Measurements from ENCODE around the gene NKIRAS2. TPM values are rescaled to one million over a fixed set of nuclear protein-coding genes. Genes with fewer than 3 reads are reported as not detected.
A peak's percentile ranks its signal among the peaks of the same experiment; 100 is the strongest.

The NKIRAS2 gene
- total and polyA plus RNA-seq, 2 of the 13 experiments (the other 11 are each of a cell fraction or from before 2014, with no cell fraction given) = 27.9 to 42.0 TPM

DNA sequence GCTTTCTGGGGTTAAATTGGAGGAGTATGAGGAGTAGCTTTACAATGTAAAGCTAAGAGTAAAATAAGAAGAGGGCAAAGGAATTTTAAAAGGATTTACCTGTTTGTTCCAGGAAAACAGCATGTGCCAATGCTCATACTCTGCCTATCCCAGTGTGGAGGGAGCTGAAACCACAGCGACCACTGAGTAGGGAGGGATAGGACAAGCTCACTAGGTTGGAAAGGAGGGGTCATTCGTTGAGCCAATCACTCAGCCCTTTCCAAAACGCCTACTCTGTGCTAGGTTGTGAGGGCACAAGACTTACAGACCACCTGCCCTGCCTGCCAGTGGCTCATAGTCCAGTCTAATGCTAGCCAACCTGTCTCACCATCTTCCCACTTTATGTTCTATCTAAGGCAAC is 1.6 kb upstream of the NKIRAS2 start:
- Histone ChIP-seq H3K27ac (ENCODE audit: extremely low read length, insufficient read depth, low read length) (peak overlapping the region; percentile 84), H3K9ac (ENCODE audit: insufficient read depth, low read depth, low read length) (peak overlapping the region; percentile 97), H3K4me2 (ENCODE audit: low read depth, low read length) (peak overlapping the region; percentile 91), H3K79me2 (ENCODE audit: insufficient read depth, low read length) (peaks cover 65% of the 10 kb centered on the region), H3K9me3 (ENCODE audit: low read length) (no peaks in the 10 kb centered on the region), H3K4me3 (replicated peaks in 1 of 3; ENCODE audit: insufficient read depth in 1 of 3, low read depth in 2 of 3, low read length in 3 of 3) (peak overlapping the region; percentile 76 to 96 (median 89)), H4K20me1 (ENCODE audit: insufficient read depth, low read length) (no peaks in the 10 kb centered on the region), H3K4me1 (ENCODE audit: insufficient read depth, low read length) (peaks cover 61% of the 10 kb centered on the region), H2AFZ (ENCODE audit: low read length) (peak overlapping the region; percentile 87), H3K27me3 (ENCODE audit: control insufficient read depth in 1 of 2, insufficient read depth in 2 of 2, low read length in 2 of 2) (peaks cover 0 to 3% of the 10 kb centered on the region in 2 experiments; a peak in 1 of 5 replicates), H3K36me3 (replicated peaks in 1 of 2; ENCODE audit: control insufficient read depth in 1 of 2, insufficient read depth in 2 of 2, low read length in 2 of 2) (peaks cover 4 to 20% of the 10 kb centered on the region in 2 experiments)
- POLR2A ChIA-PET = interaction anchor here (0.6 to 7.5 kb wide), 14 partner anchors 10 to 349 kb away, joined by 3 to 183 read pairs (median 12); partner anchors contain the start of genes ACLY, CNP, DHX58 and EIF1
- in situ Hi-C loops (cut with HindIII; ENCODE audit: extremely low pct_ligation_motif_present, low pct_unique_long_range_greater_than_20kb) (loop anchor here (5.0 kb wide), 1 partner anchor 51 kb away; the partner anchor contains the start of gene CNP), intact Hi-C loops (cut with micrococcal nuclease; ENCODE audit: unreplicated experiment) (no loop called here)
- DNase-seq (ENCODE audit: low spot score) (peak; percentile 46), ATAC-seq (peak; percentile 7; the same call in 1 of the 3 replicates), FAIRE-seq (no peak)
- WGBS (ENCODE audit: low lambda C conversion rate) = 3% methylated on average over 3 of the region's 3 CpGs
- no TSS peak for BruUV-seq (replicated peaks)
- CTCF ChIA-PET (ENCODE audit: low intra/inter-chr PET ratio, low total read pairs) = no interaction called here
- TF ChIP-seq ZNF772 (CRISPR knock-in tag; IDR thresholded peaks at IDR 0.05) = no peak
- TF ChIP-seq SAFB2 (CRISPR knock-in tag; IDR thresholded peaks at IDR 0.05; ENCODE audit: borderline replicate concordance, low read depth) = no peak
- TF ChIP-seq POLR2A (IDR thresholded peaks at IDR 0.05; ENCODE audit: insufficient read depth in 1 of 2, low read depth in 2 of 2, low read length in 2 of 2) = peak; percentile 27 to 69; a peak in 3 of 4 replicates
- no peak for TF ChIP-seq CBX5 (CRISPR knock-in tag; IDR thresholded peaks at IDR 0.05; ENCODE audit: borderline replicate concordance)
- TF ChIP-seq, protein P1, sequence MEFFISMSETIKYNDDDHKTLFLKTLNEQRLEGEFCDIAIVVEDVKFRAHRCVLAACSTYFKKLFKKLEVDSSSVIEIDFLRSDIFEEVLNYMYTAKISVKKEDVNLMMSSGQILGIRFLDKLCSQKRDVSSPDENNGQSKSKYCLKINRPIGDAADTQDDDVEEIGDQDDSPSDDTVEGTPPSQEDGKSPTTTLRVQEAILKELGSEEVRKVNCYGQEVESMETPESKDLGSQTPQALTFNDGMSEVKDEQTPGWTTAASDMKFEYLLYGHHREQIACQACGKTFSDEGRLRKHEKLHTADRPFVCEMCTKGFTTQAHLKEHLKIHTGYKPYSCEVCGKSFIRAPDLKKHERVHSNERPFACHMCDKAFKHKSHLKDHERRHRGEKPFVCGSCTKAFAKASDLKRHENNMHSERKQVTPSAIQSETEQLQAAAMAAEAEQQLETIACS (CRISPR knock-in tag; IDR thresholded peaks at IDR 0.05) = no peak
- peak; percentile 69; the same call in 1 of the 2 replicates for TF ChIP-seq ZNF761 (CRISPR knock-in tag; conservative IDR thresholded peaks at IDR 0.05)
- no peak for TF ChIP-seq NPAS2 (CRISPR knock-in tag; IDR thresholded peaks at IDR 0.05; ENCODE audit: borderline replicate concordance)
- TF ChIP-seq MEIS1 (CRISPR knock-in tag; IDR thresholded peaks at IDR 0.05; ENCODE audit: borderline replicate concordance) = 0 out of 2 replicates have a peak, but pooled peaks have one; percentile 43
- TF ChIP-seq REXO4 (CRISPR knock-in tag; IDR thresholded peaks at IDR 0.05; ENCODE audit: borderline replicate concordance) = no peak
- TF ChIP-seq SIN3B (IDR thresholded peaks at IDR 0.05; ENCODE audit: low read length) = no peak
- no peak for TF ChIP-seq ZNF335 (CRISPR knock-in tag; IDR thresholded peaks at IDR 0.05)
- TF ChIP-seq PPARG (CRISPR knock-in tag; conservative IDR thresholded peaks at IDR 0.05) = no peak
- TF ChIP-seq, protein P2, sequence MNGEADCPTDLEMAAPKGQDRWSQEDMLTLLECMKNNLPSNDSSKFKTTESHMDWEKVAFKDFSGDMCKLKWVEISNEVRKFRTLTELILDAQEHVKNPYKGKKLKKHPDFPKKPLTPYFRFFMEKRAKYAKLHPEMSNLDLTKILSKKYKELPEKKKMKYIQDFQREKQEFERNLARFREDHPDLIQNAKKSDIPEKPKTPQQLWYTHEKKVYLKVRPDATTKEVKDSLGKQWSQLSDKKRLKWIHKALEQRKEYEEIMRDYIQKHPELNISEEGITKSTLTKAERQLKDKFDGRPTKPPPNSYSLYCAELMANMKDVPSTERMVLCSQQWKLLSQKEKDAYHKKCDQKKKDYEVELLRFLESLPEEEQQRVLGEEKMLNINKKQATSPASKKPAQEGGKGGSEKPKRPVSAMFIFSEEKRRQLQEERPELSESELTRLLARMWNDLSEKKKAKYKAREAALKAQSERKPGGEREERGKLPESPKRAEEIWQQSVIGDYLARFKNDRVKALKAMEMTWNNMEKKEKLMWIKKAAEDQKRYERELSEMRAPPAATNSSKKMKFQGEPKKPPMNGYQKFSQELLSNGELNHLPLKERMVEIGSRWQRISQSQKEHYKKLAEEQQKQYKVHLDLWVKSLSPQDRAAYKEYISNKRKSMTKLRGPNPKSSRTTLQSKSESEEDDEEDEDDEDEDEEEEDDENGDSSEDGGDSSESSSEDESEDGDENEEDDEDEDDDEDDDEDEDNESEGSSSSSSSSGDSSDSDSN (CRISPR knock-in tag; IDR thresholded peaks at IDR 0.05) = no peak
- TF ChIP-seq EP300 (IDR thresholded peaks at IDR 0.05; ENCODE audit: low read depth in 2 of 2, low read length in 2 of 2) = no peak
- no peak for TF ChIP-seq EP300 (CRISPR knock-in tag; IDR thresholded peaks at IDR 0.05; ENCODE audit: borderline replicate concordance)
- TF ChIP-seq TEAD3 (CRISPR knock-in tag; optimal IDR thresholded peaks at IDR 0.05; ENCODE audit: borderline replicate concordance) = peak; percentile 9
- TF ChIP-seq ZNF260 (CRISPR knock-in tag; IDR thresholded peaks at IDR 0.05; ENCODE audit: borderline replicate concordance, low read depth) = no peak
- TF ChIP-seq, protein P3, sequence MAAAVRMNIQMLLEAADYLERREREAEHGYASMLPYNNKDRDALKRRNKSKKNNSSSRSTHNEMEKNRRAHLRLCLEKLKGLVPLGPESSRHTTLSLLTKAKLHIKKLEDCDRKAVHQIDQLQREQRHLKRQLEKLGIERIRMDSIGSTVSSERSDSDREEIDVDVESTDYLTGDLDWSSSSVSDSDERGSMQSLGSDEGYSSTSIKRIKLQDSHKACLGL (CRISPR knock-in tag; IDR thresholded peaks at IDR 0.05) = no peak
- TF ChIP-seq IRF2 (CRISPR knock-in tag; IDR thresholded peaks at IDR 0.05) = no peak
- TF ChIP-seq ZKSCAN1 (IDR thresholded peaks at IDR 0.05; ENCODE audit: low read length) = peak; percentile 86; the same call in 1 of the 2 replicates
- peak; percentile 58 for TF ChIP-seq POLR2AphosphoS5 (IDR thresholded peaks at IDR 0.05; ENCODE audit: low read depth, low read length)
- TF ChIP-seq ZNF264 (CRISPR knock-in tag; IDR thresholded peaks at IDR 0.05) = no peak
- TF ChIP-seq RFXAP (CRISPR knock-in tag; IDR thresholded peaks at IDR 0.05; ENCODE audit: borderline replicate concordance) = no peak
- 0 out of 2 replicates have a peak, but pooled peaks have one; percentile 24 for TF ChIP-seq ZSCAN21 (CRISPR knock-in tag; IDR thresholded peaks at IDR 0.05; ENCODE audit: borderline replicate concordance)

Measured in HepG2 (cell line).